ENCODE measurements around the gene SUOX. TPM values are rescaled to one million over a fixed set of nuclear protein-coding genes. Genes with fewer than 3 reads are reported as not detected.

SUOX gene
- total and polyA plus RNA-seq, 2 donors (not counting 1 experiment from before 2014, with no cell fraction given), result 11.1 to 11.6 TPM

- Histone ChIP-seq H3K79me2 (ENCODE audit: control insufficient read depth, insufficient read depth, low read length) (no peaks in the 10 kb centered on the region), H3K4me1 (ENCODE audit: control insufficient read depth, extremely low read depth, insufficient read depth, low read length) (peaks cover 17% of the 10 kb centered on the region), H3K27ac (ENCODE audit: insufficient read depth, low read length) (no peak overlapping the region), H3K9ac (ENCODE audit: insufficient read depth, low read length) (no peak overlapping the region), H4K20me1 (ENCODE audit: control insufficient read depth, extremely low read depth, insufficient read depth, low read length) (no peaks in the 10 kb centered on the region), H3K4me2 (ENCODE audit: extremely low read depth, insufficient read depth, low read length) (no peak overlapping the region), H2AFZ (ENCODE audit: low read length) (no peak overlapping the region), H3K9me3 (ENCODE audit: control insufficient read depth, insufficient read depth, low read depth, low read length) (no peaks in the 10 kb centered on the region), H3K4me3 (replicated peaks in 1 of 4; ENCODE audit: control extremely low read depth in 1 of 4, insufficient read depth in 1 of 4, low read depth in 3 of 4, low read length in 4 of 4) (no peak overlapping the region), H3K27me3 (ENCODE audit: control insufficient read depth, insufficient read depth, low read length) (no peaks in the 10 kb centered on the region), H3K36me3 (ENCODE audit: control insufficient read depth, insufficient read depth, low read length) (no peaks in the 10 kb centered on the region)
- DNase-seq (ENCODE audit: low read depth in 2 of 2), result no peak
- TF ChIP-seq CTCF (conservative IDR thresholded peaks at IDR 0.05 in 1 of 2, IDR thresholded peaks at IDR 0.05 in 1 of 2; ENCODE audit: low read depth in 1 of 2, low read length in 2 of 2) (no peak), EZH2 (IDR thresholded peaks at IDR 0.05; ENCODE audit: low read length, missing control alignments) (no peak)
These were observed 20.1 kb downstream of the SUOX start for GRCh38 chr12:56017181-56017580.

DNA sequence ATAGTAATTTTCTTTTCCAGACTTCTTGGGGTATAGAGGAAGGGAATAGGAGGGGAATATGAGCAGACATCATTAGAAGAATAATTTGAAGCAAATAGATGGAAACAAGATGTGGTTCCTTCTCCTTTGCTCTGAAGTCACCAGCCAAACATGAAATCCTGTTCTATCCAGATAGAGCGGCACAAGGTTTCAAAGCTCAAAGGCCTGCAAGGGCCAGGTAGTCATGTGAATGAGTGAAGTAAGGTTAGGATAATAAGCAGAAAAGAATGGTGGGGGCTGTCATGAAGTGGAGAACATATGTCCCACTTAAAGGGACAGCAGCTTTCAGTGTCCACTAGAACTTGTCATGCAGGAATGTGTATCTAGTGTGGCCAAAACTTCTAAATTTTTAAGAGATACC is 21.3 kb downstream of the SUOX start:
- Histone ChIP-seq H3K4me3 (replicated peaks in 1 of 4; ENCODE audit: control extremely low read depth in 1 of 4, insufficient read depth in 1 of 4, low read depth in 3 of 4, low read length in 4 of 4) (no peak overlapping the region), H3K27me3 (ENCODE audit: control insufficient read depth, insufficient read depth, low read length) (no peaks in the 10 kb centered on the region), H3K4me2 (ENCODE audit: extremely low read depth, insufficient read depth, low read length) (no peak overlapping the region), H3K36me3 (ENCODE audit: control insufficient read depth, insufficient read depth, low read length) (no peaks in the 10 kb centered on the region), H3K27ac (ENCODE audit: insufficient read depth, low read length) (no peak overlapping the region), H3K9me3 (ENCODE audit: control insufficient read depth, insufficient read depth, low read depth, low read length) (no peaks in the 10 kb centered on the region), H3K4me1 (ENCODE audit: control insufficient read depth, extremely low read depth, insufficient read depth, low read length) (peaks cover 17% of the 10 kb centered on the region), H4K20me1 (ENCODE audit: control insufficient read depth, extremely low read depth, insufficient read depth, low read length) (no peaks in the 10 kb centered on the region), H3K79me2 (ENCODE audit: control insufficient read depth, insufficient read depth, low read length) (no peaks in the 10 kb centered on the region), H3K9ac (ENCODE audit: insufficient read depth, low read length) (no peak overlapping the region), H2AFZ (ENCODE audit: low read length) (no peak overlapping the region)
- no peak for DNase-seq (ENCODE audit: low read depth in 2 of 2)
- TF ChIP-seq EZH2 (IDR thresholded peaks at IDR 0.05; ENCODE audit: low read length, missing control alignments) (no peak), CTCF (conservative IDR thresholded peaks at IDR 0.05 in 1 of 2, IDR thresholded peaks at IDR 0.05 in 1 of 2; ENCODE audit: low read depth in 1 of 2, low read length in 2 of 2) (no peak)

DNA sequence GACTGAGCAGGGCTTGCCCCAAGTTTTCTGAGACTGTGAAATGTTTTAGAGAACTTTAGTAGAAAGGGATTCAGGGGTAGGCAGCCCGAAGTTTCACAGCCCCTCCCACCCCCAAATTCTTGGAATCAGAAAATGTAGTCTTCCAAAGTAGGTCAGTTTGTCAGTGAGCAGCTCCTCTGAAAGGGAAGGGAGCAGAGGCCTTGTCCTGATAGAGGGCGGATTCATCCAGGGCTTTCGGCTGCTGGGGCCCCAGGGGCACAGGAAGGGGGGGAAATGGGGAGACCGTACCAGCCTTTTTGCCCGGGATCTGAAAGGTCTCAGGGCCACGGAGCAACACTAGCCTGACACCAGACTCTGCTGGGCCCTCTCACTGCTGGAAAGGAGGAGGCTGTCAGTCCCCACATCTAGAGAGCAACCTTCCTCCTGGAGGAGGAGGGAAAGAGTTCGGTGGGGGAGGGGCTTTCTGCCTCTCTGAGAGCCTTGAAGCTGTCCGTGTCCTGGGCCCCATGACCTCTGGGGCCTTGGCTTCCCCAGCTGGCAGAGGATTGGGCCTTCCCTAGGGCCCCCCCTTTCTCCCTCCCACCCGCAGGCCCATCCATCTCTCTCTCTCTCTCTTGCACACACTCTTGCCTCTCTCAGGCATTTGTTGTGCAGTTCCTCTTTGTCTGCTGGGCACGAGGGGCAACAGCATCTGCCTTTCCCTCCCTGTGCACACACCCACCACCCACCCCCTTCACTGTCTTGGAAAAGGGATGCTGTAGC is 23.5 kb downstream of the SUOX start, which contains the start of gene IKZF4:
Gene IKZF4, plus strand, starts transcription at position 621 of the 762 bp plus-strand sequence. CDS start 451 bp downstream, outside the sequence.
- peak within 1 kb of the TSS; percentile 92 for H2AFZ ChIP-seq (ENCODE audit: low read length)
- no peaks in the 10 kb centered on the region for H3K9me3 ChIP-seq (ENCODE audit: control insufficient read depth, insufficient read depth, low read depth, low read length)
- H3K4me1 ChIP-seq (ENCODE audit: control insufficient read depth, extremely low read depth, insufficient read depth, low read length), result peaks cover 17% of the 10 kb centered on the region
- TF ChIP-seq EZH2 (IDR thresholded peaks at IDR 0.05; ENCODE audit: low read length, missing control alignments), result no peak
- no peak for TF ChIP-seq CTCF (conservative IDR thresholded peaks at IDR 0.05 in 1 of 2, IDR thresholded peaks at IDR 0.05 in 1 of 2; ENCODE audit: low read depth in 1 of 2, low read length in 2 of 2)
- H3K27me3 ChIP-seq (ENCODE audit: control insufficient read depth, insufficient read depth, low read length), result no peaks in the 10 kb centered on the region
- no peaks in the 10 kb centered on the region for H3K36me3 ChIP-seq (ENCODE audit: control insufficient read depth, insufficient read depth, low read length)
- H3K4me3 ChIP-seq (replicated peaks in 1 of 4; ENCODE audit: control extremely low read depth in 1 of 4, insufficient read depth in 1 of 4, low read depth in 3 of 4, low read length in 4 of 4), result peak within 1 kb of the TSS in 3 of 4 experiments; percentile 31 to 51 (median 45)
- peak within 1 kb of the TSS; percentile 8 for H3K9ac ChIP-seq (ENCODE audit: insufficient read depth, low read length)
- no peaks in the 10 kb centered on the region for H3K79me2 ChIP-seq (ENCODE audit: control insufficient read depth, insufficient read depth, low read length)
- no peaks in the 10 kb centered on the region for H4K20me1 ChIP-seq (ENCODE audit: control insufficient read depth, extremely low read depth, insufficient read depth, low read length)
- DNase-seq (ENCODE audit: low read depth in 2 of 2), result peak; percentile 36 to 94
- H3K27ac ChIP-seq (ENCODE audit: insufficient read depth, low read length), result peak within 1 kb of the TSS; percentile 19
- peak within 1 kb of the TSS; percentile 85 for H3K4me2 ChIP-seq (ENCODE audit: extremely low read depth, insufficient read depth, low read length)
